ENCODE results near the gene ADAMTSL4.
A peak's percentile ranks its signal among the peaks of the same experiment; 100 is the strongest.
"Not testable (repeated sequence)": the region's sequence is repeated elsewhere in the genome, so short reads cannot be mapped to it uniquely, and the experiment has no call there.

The ADAMTSL4 gene

GRCh38 chr1:150577557-150578271 lies 28.5 kb downstream of the ADAMTSL4 start:
- no peak for TF ChIP-seq CTCF (IDR thresholded peaks at IDR 0.05; ENCODE audit: unreplicated experiment in 3 of 3)
- Mint-ChIP-seq H3K27ac (peak overlapping the region; percentile 96 to 99 (median 99)), H3K4me1 (peaks cover 48% of the 10 kb centered on the region), H3K9me3 (no peaks in the 10 kb centered on the region), H3K27me3 (ENCODE audit: low read depth) (no peaks in the 10 kb centered on the region), H3K4me3 (peak overlapping the region; percentile 95 to 98 (median 97)), H3K36me3 (ENCODE audit: low read depth) (peaks cover 65% of the 10 kb centered on the region)

GRCh38 chr1:150578272-150579109 lies 29.3 kb downstream of the ADAMTSL4 start:
- H3K27ac Mint-ChIP-seq = peak overlapping the region; percentile 96 to 99 (median 99)
- H3K9me3 Mint-ChIP-seq = no peaks in the 10 kb centered on the region
- H3K36me3 Mint-ChIP-seq (ENCODE audit: low read depth) = peaks cover 57% of the 10 kb centered on the region
- peaks cover 48% of the 10 kb centered on the region for H3K4me1 Mint-ChIP-seq
- H3K27me3 Mint-ChIP-seq (ENCODE audit: low read depth) = no peaks in the 10 kb centered on the region
- H3K4me3 Mint-ChIP-seq = peak overlapping the region; percentile 95 to 98 (median 97)
- TF ChIP-seq CTCF (IDR thresholded peaks at IDR 0.05; ENCODE audit: unreplicated experiment in 3 of 3) = no peak

- H3K9me3 Mint-ChIP-seq = no peaks in the 10 kb centered on the region
- no peaks in the 10 kb centered on the region for H3K27me3 Mint-ChIP-seq (ENCODE audit: low read depth)
- H3K4me1 Mint-ChIP-seq = peaks cover 47% of the 10 kb centered on the region
- peaks cover 50% of the 10 kb centered on the region for H3K36me3 Mint-ChIP-seq (ENCODE audit: low read depth)
- H3K27ac Mint-ChIP-seq = peak within 1 kb of the TSS; percentile 96 to 100 (median 99)
- no peak for TF ChIP-seq CTCF (IDR thresholded peaks at IDR 0.05; ENCODE audit: unreplicated experiment in 3 of 3)
- peak within 1 kb of the TSS; percentile 95 to 98 (median 97) for H3K4me3 Mint-ChIP-seq
Observed at GRCh38 chr1:150579110-150579944, 30.1 kb downstream of the ADAMTSL4 start, which contains the start of gene MCL1. TSS of gene MCL1 (minus strand) at chr1:150579610. CDS start at chr1:150579530, 80 bp downstream.

GRCh38 chr1:150579945-150580642 lies 30.9 kb downstream of the ADAMTSL4 start:
- peak overlapping the region; percentile 90 to 98 (median 95) for H3K4me3 Mint-ChIP-seq
- H3K36me3 Mint-ChIP-seq (ENCODE audit: low read depth) = peaks cover 44% of the 10 kb centered on the region
- no peaks in the 10 kb centered on the region for H3K9me3 Mint-ChIP-seq

GRCh38 chr1:150580966-150581365 lies 31.8 kb downstream of the ADAMTSL4 start:
- Mint-ChIP-seq H3K27ac (peak overlapping the region; percentile 96 to 100 (median 99)), H3K4me3 (peak overlapping the region; percentile 90 to 98 (median 95))
- not testable (repeated sequence) for H3K9me3 Mint-ChIP-seq

More at GRCh38 chr1:150579945-150580642, 30.9 kb downstream of the ADAMTSL4 start:
- H3K27ac Mint-ChIP-seq = peak overlapping the region; percentile 96 to 100 (median 99)
- TF ChIP-seq CTCF (IDR thresholded peaks at IDR 0.05; ENCODE audit: unreplicated experiment in 3 of 3) = no peak
- H3K27me3 Mint-ChIP-seq (ENCODE audit: low read depth) = no peaks in the 10 kb centered on the region
- peaks cover 40% of the 10 kb centered on the region for H3K4me1 Mint-ChIP-seq

GRCh38 chr1:150581437-150581836 lies 32.2 kb downstream of the ADAMTSL4 start:
- H3K27ac Mint-ChIP-seq; H3K9me3 Mint-ChIP-seq; H3K4me3 Mint-ChIP-seq; H3K27me3 Mint-ChIP-seq (ENCODE audit: low read depth): not testable (repeated sequence)
- peaks cover 33% of the 10 kb centered on the region for H3K36me3 Mint-ChIP-seq (ENCODE audit: low read depth)
- peaks cover 26% of the 10 kb centered on the region for H3K4me1 Mint-ChIP-seq

More at GRCh38 chr1:150580966-150581365, 31.8 kb downstream of the ADAMTSL4 start:
- Mint-ChIP-seq H3K4me1 (peaks cover 31% of the 10 kb centered on the region), H3K36me3 (ENCODE audit: low read depth) (peaks cover 38% of the 10 kb centered on the region)
- H3K27me3 Mint-ChIP-seq (ENCODE audit: low read depth) = not testable (repeated sequence)

- H3K9me3 Mint-ChIP-seq; H3K4me3 Mint-ChIP-seq; H3K27me3 Mint-ChIP-seq (ENCODE audit: low read depth); H3K27ac Mint-ChIP-seq: not testable (repeated sequence)
- peaks cover 21% of the 10 kb centered on the region for H3K4me1 Mint-ChIP-seq
- peaks cover 29% of the 10 kb centered on the region for H3K36me3 Mint-ChIP-seq (ENCODE audit: low read depth)
Observed at GRCh38 chr1:150581962-150582361, 32.8 kb downstream of the ADAMTSL4 start.
